H54 (cell line): ENCODE measurements around the gene JAK1.

Source experiments
- DNase-seq: peaks from one replicate; pipeline ENCODE4 v3.0.0; 2011; ENCODE audit warnings: low spot score, mixed read lengths; ENCODE audit not compliant: insufficient read length
- FAIRE-seq: peaks from 3 replicates; lab custom pipeline; 2011; peaks lifted over from hg19 to GRCh38; lab: Jason Lieb, UNC
- POLR2A ChIP-seq: IDR thresholded peaks from 2 replicates; pipeline ENCODE4 v1.6.1; 2011; ENCODE audit warnings: low read depth, mild to moderate bottlenecking, low read length

The JAK1 gene

DNA sequence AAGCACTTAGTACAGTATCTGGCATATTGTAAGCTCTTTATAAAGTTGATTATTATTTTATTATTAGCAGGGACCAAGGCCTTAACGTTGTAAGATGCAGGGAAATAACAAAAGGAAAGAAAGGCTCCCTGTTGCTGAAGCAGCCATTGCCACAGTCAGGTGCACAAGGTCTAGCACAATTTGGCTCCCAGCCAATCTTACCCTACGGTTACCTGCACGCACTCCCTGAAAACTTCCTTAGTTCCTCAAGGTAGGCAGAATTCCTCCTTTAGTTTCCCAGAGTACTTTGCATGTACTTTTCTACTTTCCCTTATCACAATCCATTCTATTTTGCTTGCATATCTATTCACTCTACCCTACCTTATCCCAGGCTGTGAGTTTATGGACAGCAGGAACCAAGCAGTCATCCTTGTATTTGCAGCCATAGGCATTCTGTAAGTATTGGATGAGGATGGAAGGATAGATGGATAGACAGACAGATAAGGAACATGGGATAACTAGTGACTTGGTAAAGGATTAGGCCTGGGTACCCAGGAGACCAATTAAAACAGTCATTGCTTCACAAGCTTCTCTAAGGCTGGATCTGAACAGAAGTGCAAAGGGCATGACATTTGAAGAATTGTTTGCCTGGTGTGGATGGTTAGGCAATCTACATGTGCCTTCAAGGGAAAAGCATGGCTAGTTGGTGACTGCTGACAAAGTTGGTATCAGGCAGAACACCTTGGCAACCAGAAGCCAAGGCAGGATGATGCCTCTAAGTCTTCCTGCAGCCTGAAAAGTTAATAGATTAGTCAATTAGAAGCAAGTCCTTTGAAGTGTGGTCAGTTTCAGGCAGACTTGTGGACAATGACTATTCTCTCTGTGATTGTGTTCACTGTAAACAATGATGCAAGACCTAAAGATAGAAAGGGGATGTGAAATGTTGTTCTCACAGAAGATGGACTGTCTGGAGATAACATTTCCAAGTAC lies 20.8 kb upstream of the JAK1 start:
- no peak for TF ChIP-seq POLR2A
- DNase-seq (no peak), FAIRE-seq (no peak)

DNA sequence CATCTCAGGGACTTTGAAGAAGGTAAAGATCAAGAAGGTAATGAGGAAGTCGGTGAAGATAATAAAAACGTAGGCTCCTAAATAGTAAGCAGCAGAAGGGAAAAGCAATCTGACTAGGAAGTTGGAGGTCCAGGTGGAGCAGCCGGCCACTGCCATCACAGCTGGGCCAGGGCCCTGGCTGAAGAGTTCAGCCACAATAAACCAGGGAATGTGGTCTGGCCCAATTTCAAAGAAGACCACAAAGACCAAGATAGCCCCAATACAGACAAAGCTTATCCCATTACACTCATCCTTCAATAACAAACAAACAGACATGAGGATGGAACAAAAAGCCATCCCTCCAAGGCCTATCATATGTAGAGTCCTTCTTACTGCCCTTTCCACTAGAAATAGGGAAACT lies 18.4 kb upstream of the JAK1 start:
- TF ChIP-seq POLR2A = no peak
- DNase-seq = no peak
- FAIRE-seq = no peak

- no peak for TF ChIP-seq POLR2A
- DNase-seq (no peak), FAIRE-seq (no peak)
Measured at GRCh38 chr1:64984106-64984505, 17.8 kb upstream of the JAK1 start.

GRCh38 chr1:64983110-64983509 lies 16.8 kb upstream of the JAK1 start:
- FAIRE-seq = no peak
- no peak for TF ChIP-seq POLR2A
- no peak for DNase-seq

DNA sequence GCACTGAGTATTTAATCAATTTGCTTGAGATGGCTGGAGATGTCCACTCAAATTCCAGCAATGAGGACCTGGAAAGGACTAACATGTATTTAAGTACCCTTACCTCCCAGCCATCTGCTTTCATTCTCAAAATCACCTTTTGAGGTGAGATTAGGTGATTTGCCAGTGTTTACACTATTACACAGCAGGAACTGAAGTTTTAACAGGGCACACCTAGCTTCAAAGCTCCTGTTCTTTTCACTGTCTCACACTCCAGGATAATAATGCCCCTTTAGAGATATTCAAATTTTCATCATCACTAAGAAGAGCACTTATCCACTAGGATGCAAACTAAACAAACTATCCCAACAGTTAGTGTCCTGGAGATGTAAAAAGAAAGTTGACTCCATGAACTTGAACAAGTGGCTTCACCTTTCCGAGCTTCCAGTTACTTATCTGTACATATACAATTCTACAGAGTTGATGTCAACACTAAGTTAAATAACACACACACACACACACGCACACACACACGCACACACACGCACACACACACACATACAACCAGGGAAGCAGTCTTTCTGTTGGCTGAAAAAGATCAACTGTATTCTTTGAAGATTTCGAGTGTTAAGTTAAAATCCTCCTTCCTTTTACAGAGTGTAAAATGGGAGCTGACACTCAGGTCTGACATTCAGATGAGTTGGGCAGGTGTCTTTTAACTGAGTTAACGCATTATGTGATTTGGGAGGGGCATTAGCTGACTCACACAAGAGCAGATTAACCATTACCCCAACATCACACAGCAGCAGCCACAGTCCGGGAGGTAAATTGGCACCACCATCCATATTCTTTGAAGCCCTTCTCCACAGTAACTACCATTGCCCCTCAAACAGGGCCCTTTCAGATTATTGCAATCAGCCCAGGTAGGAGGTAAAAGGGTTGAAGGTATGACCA lies 15.5 kb upstream of the JAK1 start:
- no peak for FAIRE-seq
- DNase-seq = no peak
- no peak for TF ChIP-seq POLR2A

DNA sequence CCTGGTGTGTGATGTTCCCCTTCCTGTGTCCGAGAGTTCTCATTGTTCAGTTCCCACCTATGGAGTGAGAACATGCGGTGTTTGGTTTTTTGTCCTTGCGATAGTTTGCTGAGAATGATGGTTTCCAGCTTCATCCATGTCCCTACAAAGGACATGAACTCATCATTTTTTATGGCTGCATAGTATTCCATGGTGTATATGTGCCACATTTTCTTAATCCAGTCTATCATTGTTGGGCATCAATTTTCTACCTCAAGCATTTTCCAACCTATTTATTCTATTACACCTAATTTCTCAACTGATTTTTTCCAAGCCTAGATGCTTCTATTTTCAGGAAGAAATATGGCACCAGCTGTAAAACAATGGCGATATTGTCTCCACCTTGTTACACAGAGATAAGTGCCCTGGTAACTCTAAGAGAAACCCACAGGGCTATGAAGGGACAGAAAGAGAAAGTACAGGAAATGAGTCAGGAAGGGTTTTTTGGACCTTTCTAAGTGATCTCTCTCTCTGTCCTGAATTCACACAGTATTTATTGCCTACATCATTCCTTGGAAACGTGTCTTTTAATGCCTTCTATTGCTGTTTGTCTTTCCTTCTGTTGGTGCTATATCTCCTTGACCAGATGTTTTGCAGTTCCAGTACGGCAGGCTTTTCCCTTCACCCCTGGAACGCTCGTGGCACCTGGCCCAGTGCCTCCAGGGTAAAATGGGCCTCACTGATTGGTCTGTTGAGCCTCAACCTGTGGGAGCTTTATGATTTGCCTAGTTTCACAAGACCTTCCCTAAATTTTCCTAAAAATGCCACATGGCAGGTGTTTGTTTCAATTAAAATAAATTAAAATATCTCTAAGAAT lies 14.6 kb upstream of the JAK1 start:
- FAIRE-seq = no peak
- peak; percentile 41 for DNase-seq
- TF ChIP-seq POLR2A = no peak

GRCh38 chr1:64979358-64979757 lies 13.0 kb upstream of the JAK1 start:
- no peak for FAIRE-seq
- TF ChIP-seq POLR2A = no peak
- no peak for DNase-seq

DNA sequence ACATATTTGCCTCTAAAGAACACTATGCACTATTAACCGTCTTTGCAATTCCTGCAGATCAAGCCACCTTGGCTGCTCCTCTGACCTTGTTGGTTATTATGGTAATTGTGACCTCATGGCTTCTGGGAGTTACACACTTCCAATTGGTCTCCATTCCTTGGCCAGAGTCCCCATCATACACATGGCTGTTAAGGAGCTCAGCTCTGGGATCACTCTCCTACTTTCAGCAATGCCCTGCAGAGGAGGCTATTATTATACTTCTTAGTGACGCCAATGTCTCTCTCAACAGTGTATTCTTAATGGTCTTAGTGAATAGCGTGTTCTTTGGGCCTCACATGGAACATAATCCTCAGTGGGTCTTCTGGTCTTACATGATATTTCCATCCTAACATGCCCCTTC lies 10.0 kb upstream of the JAK1 start:
- FAIRE-seq = no peak

DNA sequence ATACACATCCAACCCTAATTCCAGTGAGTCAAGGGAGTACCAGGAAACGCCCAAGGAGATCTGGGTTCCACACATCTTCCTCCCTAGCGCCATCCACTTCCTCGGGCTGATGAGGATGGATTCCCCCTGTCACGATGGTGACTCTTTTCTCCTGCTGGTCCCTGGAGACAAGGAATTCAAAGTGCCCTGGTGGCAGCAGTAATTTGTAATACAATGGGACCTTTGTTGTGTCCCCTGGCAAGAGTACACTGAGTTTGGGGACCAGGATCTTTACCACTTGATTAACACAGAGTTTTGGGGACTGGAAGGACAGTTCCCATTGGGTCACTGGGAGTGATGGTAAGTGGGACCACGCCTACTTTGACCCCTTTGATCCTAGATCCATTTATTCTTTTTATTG lies 9.4 kb upstream of the JAK1 start:
- FAIRE-seq = no peak
- DNase-seq = no peak

More for the DNA sequence above, 10.0 kb upstream of the JAK1 start:
- TF ChIP-seq POLR2A = no peak
- no peak for DNase-seq

DNA sequence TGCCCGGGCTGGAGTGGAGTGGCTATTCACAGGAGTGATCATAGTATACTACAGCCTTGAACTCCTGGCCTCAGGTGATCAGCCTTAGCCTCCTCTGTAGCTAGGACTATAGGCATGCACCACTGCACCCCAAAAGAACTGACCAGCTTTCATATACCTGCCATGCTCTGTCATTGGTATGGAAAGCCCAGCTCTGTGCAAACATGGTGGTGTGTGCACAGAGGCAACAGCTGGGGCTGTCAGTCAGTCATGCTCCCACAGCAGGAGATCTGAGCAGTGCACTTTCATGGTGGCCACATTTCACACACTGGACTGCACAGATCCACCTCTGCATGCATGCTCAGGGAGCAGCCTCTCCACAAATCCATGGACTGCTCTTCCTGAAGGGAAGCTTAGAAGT lies 8.8 kb upstream of the JAK1 start:
- no peak for DNase-seq
- FAIRE-seq = no peak
- TF ChIP-seq POLR2A = no peak

More for the DNA sequence above, 9.4 kb upstream of the JAK1 start:
- TF ChIP-seq POLR2A = no peak

GRCh38 chr1:64974288-64974825 lies 8.0 kb upstream of the JAK1 start:
- FAIRE-seq (no peak), DNase-seq (no peak)
- TF ChIP-seq POLR2A = no peak

- FAIRE-seq (no peak), DNase-seq (no peak)
- no peak for TF ChIP-seq POLR2A
Measured at GRCh38 chr1:64973061-64973647, 6.8 kb upstream of the JAK1 start.
